GM20431 (cell line): ENCODE results near the gene BOLA2B.

ENCODE experiments used
- in situ Hi-C: fragments of 300-500 bp; cut with MseI, MboI; formaldehyde crosslinking; loops from one replicate; pipeline ENCODE4 v1.15.0; 2020; ENCODE audit warnings: low sequenced_read_pairs; ENCODE audit not compliant: unreplicated experiment

BOLA2B gene

DNA sequence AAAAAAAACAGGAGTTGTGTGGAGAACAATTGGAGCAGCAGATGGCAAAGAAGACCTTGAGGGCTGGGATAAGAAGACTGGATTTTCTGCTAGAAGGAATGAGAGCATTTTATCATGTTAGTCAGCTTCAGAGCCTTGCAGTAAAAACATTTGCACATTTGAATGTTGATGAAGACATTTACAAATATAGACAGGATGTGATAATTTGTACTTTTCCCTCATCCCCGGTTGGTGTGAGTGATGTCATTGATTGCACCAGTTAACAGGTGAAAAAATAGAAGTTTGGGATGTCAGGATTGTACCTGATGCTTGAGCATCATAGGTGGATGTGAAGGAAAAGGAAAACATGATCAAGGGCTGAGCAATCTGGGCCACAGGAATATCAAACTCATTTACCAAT lies 47.8 kb downstream of the BOLA2B start:
- in situ Hi-C loops: no loop called here

DNA sequence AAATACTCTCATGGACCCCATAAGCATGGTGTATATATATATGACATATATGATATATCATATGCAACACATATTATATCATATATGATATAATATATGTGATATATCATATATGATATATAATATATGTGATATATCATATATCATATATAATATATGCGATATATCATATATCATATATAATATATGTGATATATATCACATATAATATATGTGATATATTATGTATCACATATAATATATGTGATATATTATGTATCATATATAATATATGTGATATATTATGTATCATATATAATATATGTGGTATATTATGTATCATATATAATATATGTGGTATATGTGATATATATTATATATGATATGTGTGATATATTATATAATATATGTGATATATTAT lies 48.5 kb downstream of the BOLA2B start:
- in situ Hi-C loops: no loop called here

DNA sequence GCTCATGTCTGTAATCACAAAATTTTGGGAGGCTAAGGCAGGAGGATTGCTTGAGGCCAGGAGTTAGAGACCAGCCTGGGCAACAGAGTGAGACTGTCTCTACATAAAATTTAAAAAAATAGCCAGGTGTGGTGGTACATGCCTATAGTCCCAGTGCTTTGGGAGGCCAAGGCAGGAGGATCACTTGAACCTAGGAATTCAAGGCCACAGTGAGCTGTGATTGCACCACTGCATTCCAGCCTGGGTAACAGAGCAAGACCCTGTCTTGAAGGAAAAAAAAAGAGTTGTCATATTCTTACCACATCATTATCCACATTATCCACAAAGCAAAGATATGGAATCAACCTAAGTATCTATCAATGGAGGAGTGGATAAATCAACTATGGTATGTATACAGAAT lies 49.4 kb downstream of the BOLA2B start:
- in situ Hi-C loops: no loop called here

DNA sequence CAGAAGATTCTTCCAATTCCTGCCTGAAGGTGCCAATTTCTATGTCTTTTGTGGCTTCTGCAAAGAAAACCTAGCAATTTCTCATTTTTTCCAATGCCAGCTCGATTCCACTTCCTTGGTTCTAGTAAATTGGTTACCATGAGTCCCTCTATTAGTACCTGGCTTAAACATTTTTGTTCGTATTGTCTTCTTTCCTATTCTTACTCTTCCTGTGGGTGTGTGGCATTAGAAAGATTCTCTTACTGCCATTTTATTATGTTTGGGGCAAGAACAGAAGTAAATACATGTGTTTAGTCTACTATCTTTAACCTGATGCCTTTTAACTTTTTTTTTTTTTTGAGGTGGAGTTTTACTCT lies 50.1 kb downstream of the BOLA2B start:
- in situ Hi-C loops: no loop called here
